Activated CD4-positive, alpha-beta T cell treated with anti-CD3 and anti-CD28 coated beads, Interleukin-2, amount 10 ng/mL, durations not matched to agents 24 days and 14 days (primary cell): ENCODE results near the gene PLA2R1. TPM values are rescaled to one million over a fixed set of nuclear protein-coding genes. Genes with fewer than 3 reads are reported as not detected.
A peak's percentile ranks its signal among the peaks of the same experiment; 100 is the strongest.
"Not testable (repeated sequence)": the region's sequence is repeated elsewhere in the genome, so short reads cannot be mapped to it uniquely, and the experiment has no call there.

ENCODE experiments used
- DNase-seq: peaks from one replicate; pipeline ENCODE4 v3.0.0; 2022
- H3K27ac Mint-ChIP-seq: one replicate; pipeline ENCODE4 v1.8.0; 2022; ENCODE audit warnings: mild to moderate bottlenecking, mixed read lengths
- H3K27me3 Mint-ChIP-seq: one replicate; pipeline ENCODE4 v1.8.0; 2022; ENCODE audit warnings: mixed read lengths
- H3K36me3 Mint-ChIP-seq: one replicate; pipeline ENCODE4 v1.8.0; 2022; ENCODE audit warnings: low read depth, mild to moderate bottlenecking, mixed read lengths
- H3K4me1 Mint-ChIP-seq: one replicate; pipeline ENCODE4 v1.8.0; 2021; ENCODE audit warnings: mixed read lengths
- H3K4me3 Mint-ChIP-seq: one replicate; pipeline ENCODE4 v1.8.0; 2022; ENCODE audit warnings: mild to moderate bottlenecking, moderate library complexity, mixed read lengths
- H3K9me3 Mint-ChIP-seq: one replicate; pipeline ENCODE4 v1.8.0; 2021; ENCODE audit warnings: mixed read lengths
- intact Hi-C: fragments of 100-400 bp; cut with micrococcal nuclease; formaldehyde crosslinking; loops from one replicate; pipeline ENCODE4 v1.15.1; 2023
- total RNA-seq: library from RNA; stranded (reverse); gene quantifications from 2 replicates; pipeline ENCODE4 v1.2.3, GENCODE V29; 2022

Gene PLA2R1
- total RNA-seq, 1 donor from 2014 or later, result not detected

DNA sequence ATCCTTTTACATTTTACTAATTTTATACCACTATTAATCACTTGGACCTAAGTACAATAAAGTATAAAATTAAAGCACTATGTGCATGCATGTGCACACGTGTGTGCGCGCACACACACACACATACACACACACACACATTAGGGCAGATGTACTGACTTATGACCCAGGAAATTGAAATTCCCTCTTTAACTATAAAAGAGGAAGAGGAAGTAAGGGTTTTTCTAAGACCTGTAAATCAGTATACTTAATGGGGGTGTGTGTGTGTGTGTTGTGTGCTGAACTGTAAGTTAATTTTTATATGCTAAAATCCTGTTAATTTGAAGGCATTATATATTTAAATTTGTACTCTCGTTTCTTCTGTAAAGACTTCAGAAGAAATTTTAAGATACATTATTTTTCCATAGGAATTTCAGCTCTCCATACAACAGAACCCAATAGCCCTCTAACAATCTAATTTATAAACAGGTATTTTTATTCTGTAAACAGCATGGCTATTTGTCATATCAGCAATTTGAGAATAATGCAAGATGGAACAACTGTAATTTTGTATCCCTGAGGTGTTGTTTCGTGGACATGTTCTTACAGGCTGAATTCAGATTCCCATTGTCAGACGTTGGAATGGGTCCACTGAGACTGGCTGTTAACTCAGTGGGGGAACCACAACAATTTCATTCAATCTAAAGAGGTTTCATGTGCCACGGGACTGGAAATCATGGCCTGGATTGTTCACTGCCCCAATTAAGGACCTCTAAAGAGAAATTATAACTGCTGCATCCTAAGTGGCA, 90.9 kb downstream of the PLA2R1 start:
- no peaks in the 10 kb centered on the region for H3K4me1 Mint-ChIP-seq
- no peak overlapping the region for H3K27ac Mint-ChIP-seq

DNA sequence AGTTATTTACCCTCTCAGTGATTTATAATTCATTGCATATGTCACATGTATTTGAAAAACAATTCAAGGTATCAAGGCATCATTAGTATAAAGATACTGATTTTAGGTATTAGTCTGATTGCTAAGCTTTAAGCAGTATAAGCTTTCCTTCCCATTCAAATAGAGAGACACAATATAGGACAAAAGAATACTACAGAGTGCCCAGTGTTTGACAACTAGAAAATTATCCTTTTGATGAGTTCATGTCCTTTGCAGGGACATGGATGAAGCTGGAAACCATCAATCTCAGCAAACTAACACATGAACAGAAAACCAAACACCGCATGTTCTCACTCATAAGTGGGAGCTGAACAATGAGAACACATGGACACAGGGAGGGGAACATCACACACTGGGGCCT, 91.9 kb downstream of the PLA2R1 start:
- H3K4me3 Mint-ChIP-seq, H3K27ac Mint-ChIP-seq, H3K27me3 Mint-ChIP-seq, H3K4me1 Mint-ChIP-seq, DNase-seq, H3K36me3 Mint-ChIP-seq, H3K9me3 Mint-ChIP-seq, intact Hi-C loops: not testable (repeated sequence)

More for the DNA sequence above, 90.9 kb downstream of the PLA2R1 start:
- H3K9me3 Mint-ChIP-seq, result no peaks in the 10 kb centered on the region
- intact Hi-C loops, result no loop called here
- peaks cover 7% of the 10 kb centered on the region for H3K27me3 Mint-ChIP-seq
- H3K4me3 Mint-ChIP-seq, result no peak overlapping the region
- no peaks in the 10 kb centered on the region for H3K36me3 Mint-ChIP-seq
- no peak for DNase-seq

DNA sequence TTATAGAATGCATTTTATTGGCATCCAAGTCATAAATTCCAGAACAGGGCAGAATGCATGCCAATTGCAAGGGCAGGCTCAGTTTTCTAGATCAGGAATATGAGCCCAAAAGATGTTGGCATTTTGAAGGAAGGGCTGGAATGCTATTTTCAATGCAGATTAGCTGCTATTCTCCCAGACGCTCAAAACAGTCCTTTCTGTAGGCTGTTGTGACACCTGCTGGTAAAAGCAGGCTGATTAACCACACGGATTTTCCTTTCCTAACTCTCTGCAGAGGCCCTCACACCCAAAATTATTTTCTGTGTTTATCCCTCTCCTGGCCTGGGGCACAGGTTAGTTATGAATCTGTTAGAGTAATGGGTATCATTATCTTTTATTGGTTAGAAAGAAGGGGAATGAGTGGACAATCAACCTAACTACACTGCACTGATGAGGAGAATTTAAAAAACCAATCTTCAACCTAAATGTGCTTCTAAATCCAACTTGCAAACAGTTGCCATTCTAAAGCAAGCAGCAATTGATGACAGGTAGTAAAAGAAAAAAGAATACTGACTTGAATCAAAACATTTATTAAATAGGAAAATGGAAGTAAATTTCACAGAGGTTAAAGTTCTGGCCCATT, 94.0 kb downstream of the PLA2R1 start:
- Mint-ChIP-seq H3K27me3 (no peaks in the 10 kb centered on the region), H3K36me3 (no peaks in the 10 kb centered on the region), H3K4me1 (no peaks in the 10 kb centered on the region), H3K4me3 (no peak overlapping the region), H3K27ac (no peak overlapping the region), H3K9me3 (no peaks in the 10 kb centered on the region)
- DNase-seq, result peak; percentile 63
- intact Hi-C loops, result loop anchor here (5.0 to 10.0 kb wide), 4 partner anchors 164 to 1066 kb away; no protein-coding TSS in a partner anchor

DNA sequence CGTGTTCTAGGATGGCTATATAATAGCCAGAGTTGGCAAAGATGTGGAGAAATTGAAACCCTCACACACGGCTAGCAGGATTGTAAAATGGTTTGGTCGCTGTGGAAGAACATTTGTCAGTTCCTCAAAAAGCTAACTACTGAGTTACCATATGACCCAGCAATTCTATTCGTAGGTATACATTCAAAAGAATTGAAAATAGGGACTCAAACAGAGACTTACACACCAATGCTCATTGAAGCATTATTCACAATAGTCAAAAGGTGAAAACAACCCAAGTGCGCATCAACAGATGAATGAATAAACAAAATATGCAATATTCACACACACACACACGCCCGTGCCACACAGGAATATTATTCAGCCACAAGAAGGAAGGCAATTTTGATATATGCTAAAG, 98.7 kb downstream of the PLA2R1 start:
- H3K27ac Mint-ChIP-seq, result no peak overlapping the region
- H3K4me1 Mint-ChIP-seq, result peaks cover 10% of the 10 kb centered on the region
- intact Hi-C loops, result loop anchor here (5.0 to 10.0 kb wide), 3 partner anchors 86 to 849 kb away; no protein-coding TSS in a partner anchor
- DNase-seq, result no peak
- no peaks in the 10 kb centered on the region for H3K9me3 Mint-ChIP-seq
- no peak overlapping the region for H3K4me3 Mint-ChIP-seq
- no peaks in the 10 kb centered on the region for H3K27me3 Mint-ChIP-seq
- H3K36me3 Mint-ChIP-seq, result no peaks in the 10 kb centered on the region

DNA sequence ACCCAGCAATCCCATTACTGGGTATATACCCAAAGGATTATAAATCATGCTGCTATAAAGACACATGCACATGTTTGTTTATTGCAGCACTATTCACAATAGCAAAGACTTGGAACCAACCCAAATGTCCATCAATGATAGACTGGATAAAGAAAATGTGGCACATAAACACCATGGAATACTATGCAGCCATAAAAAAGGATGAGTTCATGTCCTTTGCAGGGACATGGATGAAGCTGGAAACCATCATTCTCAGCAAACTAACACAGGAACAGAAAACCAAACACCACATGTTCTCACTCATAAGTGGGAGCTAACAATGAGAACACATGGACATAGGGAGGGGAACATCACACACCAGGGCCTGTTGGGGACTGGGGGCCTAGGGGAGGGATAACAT, 99.9 kb downstream of the PLA2R1 start:
- intact Hi-C loops, result loop anchor here (5.0 to 10.0 kb wide), 3 partner anchors 85 to 848 kb away; no protein-coding TSS in a partner anchor
- not testable (repeated sequence) for H3K27ac Mint-ChIP-seq, H3K9me3 Mint-ChIP-seq, H3K36me3 Mint-ChIP-seq, H3K27me3 Mint-ChIP-seq, H3K4me3 Mint-ChIP-seq, DNase-seq
- peaks cover 10% of the 10 kb centered on the region for H3K4me1 Mint-ChIP-seq

DNA sequence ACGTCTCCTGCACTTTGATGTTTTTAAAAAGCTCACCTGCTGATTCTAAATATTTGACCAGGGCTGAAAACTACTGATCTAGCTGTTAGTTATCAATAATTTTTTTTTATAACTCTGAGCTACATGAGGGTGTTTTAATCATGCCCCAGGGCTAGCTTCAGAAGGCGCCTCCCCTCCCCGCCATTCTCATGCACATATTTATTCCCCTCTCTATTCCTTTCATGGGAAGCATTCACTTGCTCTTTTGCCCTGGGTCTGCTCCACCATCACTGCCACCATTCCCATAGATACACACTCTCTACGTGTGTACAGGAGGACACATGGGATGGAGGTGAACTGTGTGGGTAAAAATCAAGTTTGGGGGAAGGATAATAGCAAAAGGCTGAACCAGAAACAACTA, 101.0 kb downstream of the PLA2R1 start:
- Mint-ChIP-seq H3K4me3 (no peak overlapping the region), H3K9me3 (peaks cover 14% of the 10 kb centered on the region), H3K4me1 (peaks cover 10% of the 10 kb centered on the region), H3K27me3 (no peaks in the 10 kb centered on the region), H3K27ac (no peak overlapping the region), H3K36me3 (no peaks in the 10 kb centered on the region)
- DNase-seq, result no peak
- intact Hi-C loops, result loop anchor here (5.0 to 10.0 kb wide), 3 partner anchors 84 to 847 kb away; no protein-coding TSS in a partner anchor

DNA sequence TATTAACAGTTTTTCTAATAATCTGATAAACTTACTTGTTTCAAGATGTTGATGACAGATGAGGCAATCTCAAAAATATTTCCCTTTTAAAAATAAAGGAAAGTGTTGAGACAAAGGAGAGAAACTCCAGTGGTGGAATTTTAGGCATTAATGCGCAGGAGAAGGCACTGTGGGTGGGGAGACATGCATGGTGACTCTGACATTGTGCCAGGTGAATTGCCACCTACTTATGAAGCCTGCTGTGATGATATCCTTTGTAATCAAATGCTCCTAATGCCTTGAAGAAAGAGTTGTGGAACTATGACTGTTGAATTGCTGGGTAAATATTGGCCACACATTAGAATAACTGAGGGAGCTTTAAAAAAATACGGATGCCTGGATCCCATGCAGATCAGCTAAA, 101.4 kb downstream of the PLA2R1 start:
- no peaks in the 10 kb centered on the region for H3K27me3 Mint-ChIP-seq
- no peak overlapping the region for H3K27ac Mint-ChIP-seq
- no peak for DNase-seq
- H3K9me3 Mint-ChIP-seq, result peaks cover 14% of the 10 kb centered on the region
- H3K36me3 Mint-ChIP-seq, result no peaks in the 10 kb centered on the region
- intact Hi-C loops, result loop anchor here (5.0 to 10.0 kb wide), 3 partner anchors 84 to 846 kb away; no protein-coding TSS in a partner anchor
- H3K4me3 Mint-ChIP-seq, result no peak overlapping the region
- H3K4me1 Mint-ChIP-seq, result peaks cover 10% of the 10 kb centered on the region

DNA sequence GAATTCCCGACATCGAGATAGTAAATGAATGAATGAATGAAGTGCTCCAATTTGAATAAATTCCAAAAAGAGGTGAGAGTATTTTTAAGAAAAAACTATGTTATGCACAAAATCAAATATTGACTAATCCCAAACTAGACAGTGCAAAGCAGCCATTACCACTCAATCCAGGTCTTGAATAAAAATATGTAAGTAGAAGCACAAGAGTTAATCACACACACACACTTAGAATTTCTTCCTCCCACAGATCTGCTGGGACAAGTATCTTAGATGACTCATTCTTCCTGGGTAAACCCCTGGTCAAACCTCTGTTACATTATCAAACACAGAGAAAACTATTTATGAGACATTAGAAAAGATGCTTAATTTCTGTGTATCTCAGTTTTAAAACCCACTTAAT, 102.0 kb downstream of the PLA2R1 start:
- intact Hi-C loops, result loop anchor here (5.0 to 10.0 kb wide), 3 partner anchors 83 to 846 kb away; no protein-coding TSS in a partner anchor
- no peak for DNase-seq
- Mint-ChIP-seq H3K9me3 (peaks cover 14% of the 10 kb centered on the region), H3K4me3 (no peak overlapping the region), H3K27ac (no peak overlapping the region), H3K27me3 (no peaks in the 10 kb centered on the region), H3K4me1 (peaks cover 10% of the 10 kb centered on the region), H3K36me3 (no peaks in the 10 kb centered on the region)

DNA sequence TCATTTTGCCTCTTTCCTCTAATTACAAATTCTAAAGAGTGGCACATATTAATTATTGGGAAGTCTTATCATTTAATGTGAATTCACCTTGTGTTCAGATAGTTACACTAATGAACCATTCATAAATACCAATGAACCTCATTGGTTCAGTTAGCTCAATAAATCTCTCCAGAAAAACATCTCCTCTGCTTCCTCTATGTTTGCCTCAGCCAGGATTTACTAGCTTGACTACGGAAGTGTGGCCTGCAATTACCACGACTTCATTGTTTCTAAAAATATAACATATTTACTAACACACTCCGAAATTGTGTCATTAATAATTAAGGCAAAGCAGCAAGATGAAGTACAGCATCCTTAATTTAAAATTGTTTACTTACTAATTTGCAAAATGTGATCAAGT, 103.3 kb downstream of the PLA2R1 start:
- Mint-ChIP-seq H3K27ac (no peak overlapping the region), H3K36me3 (no peaks in the 10 kb centered on the region), H3K4me1 (peaks cover 10% of the 10 kb centered on the region), H3K4me3 (no peak overlapping the region), H3K9me3 (peaks cover 14% of the 10 kb centered on the region), H3K27me3 (peaks cover 3% of the 10 kb centered on the region)
- DNase-seq, result no peak
- intact Hi-C loops, result no loop called here

DNA sequence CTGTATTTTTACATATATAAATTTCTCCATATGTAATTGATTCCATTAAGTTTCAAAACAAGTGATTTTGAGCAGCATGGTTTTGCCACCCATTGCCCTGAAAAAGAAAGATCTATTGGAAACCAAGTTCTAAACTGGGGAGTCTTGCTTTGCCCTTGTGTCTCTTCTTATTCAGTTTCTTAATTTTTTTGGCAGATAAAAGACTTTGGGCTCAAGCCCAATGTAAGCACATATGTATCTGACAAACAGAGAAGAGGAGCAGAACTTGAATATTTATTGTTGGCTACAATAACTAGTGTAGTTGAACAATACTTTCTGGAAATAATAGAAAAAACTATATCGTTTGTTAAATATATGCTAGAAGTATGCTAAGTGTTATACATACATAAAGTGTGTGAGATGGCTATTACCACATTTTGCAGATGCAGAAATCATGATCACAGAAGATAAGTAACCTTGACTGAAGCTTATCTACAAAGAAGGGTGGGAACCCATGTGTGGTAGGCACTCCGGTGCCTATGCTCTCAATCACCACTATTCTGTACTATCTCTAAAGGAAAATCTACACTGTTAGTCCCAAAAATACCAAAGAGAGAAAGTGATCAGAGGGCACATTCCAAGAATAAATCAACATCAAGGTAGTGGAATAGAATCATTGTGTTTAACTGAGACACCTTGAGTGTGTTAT, 109.1 kb downstream of the PLA2R1 start:
- Mint-ChIP-seq H3K4me1 (no peaks in the 10 kb centered on the region), H3K27ac (no peak overlapping the region), H3K4me3 (no peak overlapping the region), H3K27me3 (peaks cover 13% of the 10 kb centered on the region), H3K36me3 (no peaks in the 10 kb centered on the region), H3K9me3 (peaks cover 11% of the 10 kb centered on the region)
- intact Hi-C loops, result no loop called here
- DNase-seq, result no peak

DNA sequence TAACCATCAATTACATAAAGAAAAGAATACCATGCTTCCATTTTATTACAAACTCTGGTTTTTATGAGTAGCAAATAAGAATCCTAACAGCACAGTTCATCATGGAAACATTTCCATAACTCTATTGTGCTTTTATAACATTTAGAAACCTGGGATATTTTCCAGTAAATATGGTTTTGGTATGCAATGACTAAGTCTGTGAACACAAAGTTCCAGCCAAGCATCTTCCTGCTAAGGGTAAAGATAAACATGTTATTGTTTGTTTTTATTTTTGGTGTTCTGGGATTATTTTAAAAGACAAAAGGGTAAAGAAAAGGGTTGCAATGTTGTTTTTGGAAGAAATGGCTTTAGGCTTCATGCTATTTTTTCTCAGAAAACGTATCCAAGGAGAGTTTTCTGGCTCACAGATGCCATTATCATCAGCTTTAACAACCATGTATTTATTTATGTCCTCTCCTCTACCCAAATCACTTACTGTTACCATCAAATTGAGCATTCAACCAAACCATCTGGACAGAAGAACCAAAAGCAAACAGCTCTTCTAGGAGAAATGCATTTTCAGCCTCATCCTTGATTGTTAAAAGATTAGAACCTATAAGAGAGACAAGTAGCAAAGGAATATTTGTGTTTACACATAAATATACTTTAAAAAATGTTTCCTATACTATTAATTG, 116.0 kb downstream of the PLA2R1 start:
- Mint-ChIP-seq H3K27ac (no peak overlapping the region), H3K9me3 (no peaks in the 10 kb centered on the region), H3K4me3 (no peak overlapping the region), H3K27me3 (peaks cover 17% of the 10 kb centered on the region), H3K36me3 (no peaks in the 10 kb centered on the region), H3K4me1 (no peaks in the 10 kb centered on the region)
- intact Hi-C loops, result no loop called here
- DNase-seq, result no peak

DNA sequence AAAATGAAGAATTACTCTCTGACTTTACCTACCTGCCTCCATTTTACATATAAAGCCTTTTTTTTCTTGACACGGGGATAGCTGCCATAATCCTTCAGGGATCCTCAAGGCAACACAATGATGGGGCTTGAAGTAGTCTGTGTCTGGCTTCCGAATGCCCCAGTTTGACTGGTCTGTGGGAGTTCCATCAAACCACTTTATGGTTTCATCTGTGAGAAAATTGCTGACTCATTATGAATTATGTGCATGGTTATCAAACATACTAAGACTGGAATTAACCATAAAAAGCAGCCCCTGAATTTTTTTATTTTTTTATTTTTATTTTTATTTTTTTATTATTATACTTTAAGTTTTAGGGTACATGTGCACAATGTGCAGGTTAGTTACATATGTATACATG, 117.5 kb downstream of the PLA2R1 start:
- no peaks in the 10 kb centered on the region for H3K4me1 Mint-ChIP-seq
- H3K27ac Mint-ChIP-seq, result no peak overlapping the region
- DNase-seq, result no peak
- H3K36me3 Mint-ChIP-seq, result no peaks in the 10 kb centered on the region
- no peaks in the 10 kb centered on the region for H3K9me3 Mint-ChIP-seq
- H3K27me3 Mint-ChIP-seq, result peaks cover 13% of the 10 kb centered on the region
- H3K4me3 Mint-ChIP-seq, result no peak overlapping the region
- intact Hi-C loops, result no loop called here

DNA sequence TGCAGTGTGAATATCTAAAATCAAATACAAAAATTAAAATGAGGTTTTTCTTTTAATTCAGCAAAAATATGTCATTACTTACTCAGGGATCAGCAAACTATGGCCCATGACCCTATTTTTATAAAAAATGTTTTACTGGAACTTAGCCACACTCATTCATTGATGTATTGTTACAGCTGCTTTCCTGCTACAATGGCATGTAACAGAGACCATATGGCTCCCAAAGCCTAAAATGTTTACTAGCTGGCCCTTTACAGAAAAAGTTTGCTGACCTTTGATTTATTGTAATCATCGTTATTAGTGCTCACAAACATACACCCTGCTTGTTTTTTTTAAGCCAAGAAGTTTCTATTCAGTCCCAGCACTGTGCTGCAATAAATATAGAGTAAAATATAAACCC, 120.3 kb downstream of the PLA2R1 start:
- Mint-ChIP-seq H3K36me3 (no peaks in the 10 kb centered on the region), H3K9me3 (no peaks in the 10 kb centered on the region), H3K27me3 (peaks cover 9% of the 10 kb centered on the region), H3K27ac (no peak overlapping the region), H3K4me3 (no peak overlapping the region), H3K4me1 (no peaks in the 10 kb centered on the region)
- DNase-seq, result no peak
- intact Hi-C loops, result no loop called here
